H7 (cell line): Measurements from ENCODE around the gene KCNE1. TPM values are rescaled to one million over a fixed set of nuclear protein-coding genes. Genes with fewer than 3 reads are reported as not detected.

ENCODE experiments used
- total RNA-seq: library from RNA; depleted of rRNA; stranded (reverse); fragments of >200 nt; shearing (Covaris generic); gene quantifications from 2 replicates; pipeline ENCODE4 v1.2.3, GENCODE V29; 2014; rRNA removed

KCNE1 gene
- total RNA-seq, 1 experiment from 2014 or later, result 0.10 TPM

Other genes starting within 250 kb of the KCNE1 start
- gene KCNE2, start 148.2 kb downstream of the KCNE1 start, total RNA-seq, result not detected in 2 replicates
- gene SMIM11, start 136.7 kb downstream of the KCNE1 start, total RNA-seq, result 0.85 and 1.1 TPM in 2 replicates
- not detected in 2 replicates for gene SMIM34, start 88.3 kb downstream of the KCNE1 start, total RNA-seq
- gene RCAN1, start 102.9 kb upstream of the KCNE1 start, total RNA-seq, result 4.0 and 4.9 TPM in 2 replicates
- 0.59 and 0.78 TPM in 2 replicates for gene CLIC6, start 156.8 kb upstream of the KCNE1 start, total RNA-seq